ENCODE results near the gene FCER2. TPM values are rescaled to one million over a fixed set of nuclear protein-coding genes. Genes with fewer than 3 reads are reported as not detected.

The FCER2 gene
- total and polyA plus RNA-seq, 2 of the 13 experiments (the other 11 are each of a cell fraction or from before 2014, with no cell fraction given): not detected

- TF ChIP-seq GABPA (IDR thresholded peaks at IDR 0.05; ENCODE audit: low read depth, low read length): no peak
- TF ChIP-seq GABPA (CRISPR knock-in tag; IDR thresholded peaks at IDR 0.05; ENCODE audit: low read depth): no peak
- TF ChIP-seq LCORL (IDR thresholded peaks at IDR 0.05): no peak
- TF ChIP-seq LCORL (CRISPR knock-in tag; IDR thresholded peaks at IDR 0.05): peak; percentile 33; the same call in 1 of the 2 replicates
- TF ChIP-seq, protein P1, sequence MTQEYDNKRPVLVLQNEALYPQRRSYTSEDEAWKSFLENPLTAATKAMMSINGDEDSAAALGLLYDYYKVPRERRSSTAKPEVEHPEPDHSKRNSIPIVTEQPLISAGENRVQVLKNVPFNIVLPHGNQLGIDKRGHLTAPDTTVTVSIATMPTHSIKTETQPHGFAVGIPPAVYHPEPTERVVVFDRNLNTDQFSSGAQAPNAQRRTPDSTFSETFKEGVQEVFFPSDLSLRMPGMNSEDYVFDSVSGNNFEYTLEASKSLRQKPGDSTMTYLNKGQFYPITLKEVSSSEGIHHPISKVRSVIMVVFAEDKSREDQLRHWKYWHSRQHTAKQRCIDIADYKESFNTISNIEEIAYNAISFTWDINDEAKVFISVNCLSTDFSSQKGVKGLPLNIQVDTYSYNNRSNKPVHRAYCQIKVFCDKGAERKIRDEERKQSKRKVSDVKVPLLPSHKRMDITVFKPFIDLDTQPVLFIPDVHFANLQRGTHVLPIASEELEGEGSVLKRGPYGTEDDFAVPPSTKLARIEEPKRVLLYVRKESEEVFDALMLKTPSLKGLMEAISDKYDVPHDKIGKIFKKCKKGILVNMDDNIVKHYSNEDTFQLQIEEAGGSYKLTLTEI (CRISPR knock-in tag; conservative IDR thresholded peaks at IDR 0.05): no peak
- TF ChIP-seq RBM39 (IDR thresholded peaks at IDR 0.05; ENCODE audit: low read depth, low read length, poor library complexity, severe bottlenecking): peak; percentile 29
- TF ChIP-seq, protein P2, sequence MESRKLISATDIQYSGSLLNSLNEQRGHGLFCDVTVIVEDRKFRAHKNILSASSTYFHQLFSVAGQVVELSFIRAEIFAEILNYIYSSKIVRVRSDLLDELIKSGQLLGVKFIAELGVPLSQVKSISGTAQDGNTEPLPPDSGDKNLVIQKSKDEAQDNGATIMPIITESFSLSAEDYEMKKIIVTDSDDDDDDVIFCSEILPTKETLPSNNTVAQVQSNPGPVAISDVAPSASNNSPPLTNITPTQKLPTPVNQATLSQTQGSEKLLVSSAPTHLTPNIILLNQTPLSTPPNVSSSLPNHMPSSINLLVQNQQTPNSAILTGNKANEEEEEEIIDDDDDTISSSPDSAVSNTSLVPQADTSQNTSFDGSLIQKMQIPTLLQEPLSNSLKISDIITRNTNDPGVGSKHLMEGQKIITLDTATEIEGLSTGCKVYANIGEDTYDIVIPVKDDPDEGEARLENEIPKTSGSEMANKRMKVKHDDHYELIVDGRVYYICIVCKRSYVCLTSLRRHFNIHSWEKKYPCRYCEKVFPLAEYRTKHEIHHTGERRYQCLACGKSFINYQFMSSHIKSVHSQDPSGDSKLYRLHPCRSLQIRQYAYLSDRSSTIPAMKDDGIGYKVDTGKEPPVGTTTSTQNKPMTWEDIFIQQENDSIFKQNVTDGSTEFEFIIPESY (CRISPR knock-in tag; IDR thresholded peaks at IDR 0.05): no peak
- TF ChIP-seq ZNF350 (CRISPR knock-in tag; IDR thresholded peaks at IDR 0.05; ENCODE audit: borderline replicate concordance, low read depth): no peak
- TF ChIP-seq ZSCAN31 (CRISPR knock-in tag; IDR thresholded peaks at IDR 0.05; ENCODE audit: low read depth): peak; percentile 76
- TF ChIP-seq ZNF12 (CRISPR knock-in tag; IDR thresholded peaks at IDR 0.05): no peak
- no peak for TF ChIP-seq POGZ (CRISPR knock-in tag; IDR thresholded peaks at IDR 0.05)
- TF ChIP-seq, protein P3, sequence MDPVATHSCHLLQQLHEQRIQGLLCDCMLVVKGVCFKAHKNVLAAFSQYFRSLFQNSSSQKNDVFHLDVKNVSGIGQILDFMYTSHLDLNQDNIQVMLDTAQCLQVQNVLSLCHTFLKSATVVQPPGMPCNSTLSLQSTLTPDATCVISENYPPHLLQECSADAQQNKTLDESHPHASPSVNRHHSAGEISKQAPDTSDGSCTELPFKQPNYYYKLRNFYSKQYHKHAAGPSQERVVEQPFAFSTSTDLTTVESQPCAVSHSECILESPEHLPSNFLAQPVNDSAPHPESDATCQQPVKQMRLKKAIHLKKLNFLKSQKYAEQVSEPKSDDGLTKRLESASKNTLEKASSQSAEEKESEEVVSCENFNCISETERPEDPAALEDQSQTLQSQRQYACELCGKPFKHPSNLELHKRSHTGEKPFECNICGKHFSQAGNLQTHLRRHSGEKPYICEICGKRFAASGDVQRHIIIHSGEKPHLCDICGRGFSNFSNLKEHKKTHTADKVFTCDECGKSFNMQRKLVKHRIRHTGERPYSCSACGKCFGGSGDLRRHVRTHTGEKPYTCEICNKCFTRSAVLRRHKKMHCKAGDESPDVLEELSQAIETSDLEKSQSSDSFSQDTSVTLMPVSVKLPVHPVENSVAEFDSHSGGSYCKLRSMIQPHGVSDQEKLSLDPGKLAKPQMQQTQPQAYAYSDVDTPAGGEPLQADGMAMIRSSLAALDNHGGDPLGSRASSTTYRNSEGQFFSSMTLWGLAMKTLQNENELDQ (CRISPR knock-in tag; IDR thresholded peaks at IDR 0.05; ENCODE audit: borderline replicate concordance): no peak
- TF ChIP-seq, protein P4, sequence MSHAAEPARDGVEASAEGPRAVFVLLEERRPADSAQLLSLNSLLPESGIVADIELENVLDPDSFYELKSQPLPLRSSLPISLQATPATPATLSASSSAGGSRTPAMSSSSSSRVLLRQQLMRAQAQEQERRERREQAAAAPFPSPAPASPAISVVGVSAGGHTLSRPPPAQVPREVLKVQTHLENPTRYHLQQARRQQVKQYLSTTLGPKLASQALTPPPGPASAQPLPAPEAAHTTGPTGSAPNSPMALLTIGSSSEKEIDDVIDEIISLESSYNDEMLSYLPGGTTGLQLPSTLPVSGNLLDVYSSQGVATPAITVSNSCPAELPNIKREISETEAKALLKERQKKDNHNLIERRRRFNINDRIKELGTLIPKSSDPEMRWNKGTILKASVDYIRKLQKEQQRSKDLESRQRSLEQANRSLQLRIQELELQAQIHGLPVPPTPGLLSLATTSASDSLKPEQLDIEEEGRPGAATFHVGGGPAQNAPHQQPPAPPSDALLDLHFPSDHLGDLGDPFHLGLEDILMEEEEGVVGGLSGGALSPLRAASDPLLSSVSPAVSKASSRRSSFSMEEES (CRISPR knock-in tag; IDR thresholded peaks at IDR 0.05): no peak
- TF ChIP-seq ZNF431 (CRISPR knock-in tag; IDR thresholded peaks at IDR 0.05; ENCODE audit: borderline replicate concordance, low read depth): 0 out of 2 replicates have a peak, but pooled peaks have one; percentile 68
- TF ChIP-seq ZMAT3 (CRISPR knock-in tag; conservative IDR thresholded peaks at IDR 0.05): no peak
- TF ChIP-seq SRY (CRISPR knock-in tag; IDR thresholded peaks at IDR 0.05): peak; percentile 28; the same call in 1 of the 2 replicates
- TF ChIP-seq HDAC6 (IDR thresholded peaks at IDR 0.05; ENCODE audit: low read depth, low read length): no peak
These were observed 21.2 kb downstream of the FCER2 start, which contains the start of gene TRAPPC5 (continued) for GRCh38 chr19:7680606-7681339.
